GM10266 (cell line): ENCODE measurements around the gene FIBIN.
"Not testable (repeated sequence)": the region's sequence is repeated elsewhere in the genome, so short reads cannot be mapped to it uniquely, and the experiment has no call there.

Source experiments
- DNase-seq: peaks from one replicate; pipeline ENCODE4 v3.0.0; 2012; ENCODE audit errors: extremely low spot score
- TF ChIP-seq, protein P1 (sequence below): IDR thresholded peaks from 2 replicates; pipeline ENCODE4 v1.5.1; 2012; ENCODE audit warnings: mild to moderate bottlenecking, low read depth; ENCODE audit not compliant: control insufficient read depth, insufficient read depth; ENCODE audit errors: missing control alignments

Gene FIBIN

DNA sequence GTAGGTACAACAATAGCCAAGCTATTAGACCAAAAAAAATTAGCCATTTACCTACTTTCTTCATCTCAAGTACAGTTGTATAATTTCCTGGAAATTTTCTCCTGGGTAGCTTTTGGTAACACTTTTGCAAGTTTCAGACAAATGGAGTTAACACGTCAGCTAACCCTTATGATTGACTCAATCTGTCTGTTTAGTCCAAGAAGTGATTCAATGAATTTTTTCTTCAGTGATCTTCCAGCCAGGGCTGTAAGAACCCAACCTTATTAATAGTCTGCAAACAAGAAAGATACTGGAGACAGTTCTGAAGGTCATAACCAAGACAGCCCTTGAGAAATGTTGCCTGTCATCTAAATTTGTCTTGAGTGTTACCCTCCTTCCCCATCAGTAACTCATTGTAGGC is 30.1 kb upstream of the FIBIN start:
- DNase-seq: no peak
- TF ChIP-seq, protein P1, sequence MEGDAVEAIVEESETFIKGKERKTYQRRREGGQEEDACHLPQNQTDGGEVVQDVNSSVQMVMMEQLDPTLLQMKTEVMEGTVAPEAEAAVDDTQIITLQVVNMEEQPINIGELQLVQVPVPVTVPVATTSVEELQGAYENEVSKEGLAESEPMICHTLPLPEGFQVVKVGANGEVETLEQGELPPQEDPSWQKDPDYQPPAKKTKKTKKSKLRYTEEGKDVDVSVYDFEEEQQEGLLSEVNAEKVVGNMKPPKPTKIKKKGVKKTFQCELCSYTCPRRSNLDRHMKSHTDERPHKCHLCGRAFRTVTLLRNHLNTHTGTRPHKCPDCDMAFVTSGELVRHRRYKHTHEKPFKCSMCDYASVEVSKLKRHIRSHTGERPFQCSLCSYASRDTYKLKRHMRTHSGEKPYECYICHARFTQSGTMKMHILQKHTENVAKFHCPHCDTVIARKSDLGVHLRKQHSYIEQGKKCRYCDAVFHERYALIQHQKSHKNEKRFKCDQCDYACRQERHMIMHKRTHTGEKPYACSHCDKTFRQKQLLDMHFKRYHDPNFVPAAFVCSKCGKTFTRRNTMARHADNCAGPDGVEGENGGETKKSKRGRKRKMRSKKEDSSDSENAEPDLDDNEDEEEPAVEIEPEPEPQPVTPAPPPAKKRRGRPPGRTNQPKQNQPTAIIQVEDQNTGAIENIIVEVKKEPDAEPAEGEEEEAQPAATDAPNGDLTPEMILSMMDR: no peak

DNA sequence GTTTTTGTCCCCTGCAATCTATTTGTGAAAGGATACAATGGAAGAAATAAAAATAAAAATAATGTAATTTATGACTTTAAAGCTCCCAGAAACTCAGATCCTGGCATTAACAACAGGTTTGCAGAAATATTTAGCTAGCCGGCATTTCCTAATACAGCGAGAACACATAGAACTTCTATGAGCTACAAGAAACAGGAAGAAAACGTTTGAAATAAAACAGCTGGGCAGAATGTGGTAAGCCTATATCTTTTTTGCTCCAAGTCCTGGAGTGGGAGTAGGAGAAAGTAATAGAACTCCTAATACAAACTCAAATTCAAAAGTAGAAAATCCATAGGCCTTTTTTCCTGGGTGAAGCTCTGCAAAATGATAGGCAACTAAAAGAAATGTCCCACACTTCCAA is 29.6 kb upstream of the FIBIN start:
- no peak for DNase-seq
- TF ChIP-seq, protein P1: no peak

DNA sequence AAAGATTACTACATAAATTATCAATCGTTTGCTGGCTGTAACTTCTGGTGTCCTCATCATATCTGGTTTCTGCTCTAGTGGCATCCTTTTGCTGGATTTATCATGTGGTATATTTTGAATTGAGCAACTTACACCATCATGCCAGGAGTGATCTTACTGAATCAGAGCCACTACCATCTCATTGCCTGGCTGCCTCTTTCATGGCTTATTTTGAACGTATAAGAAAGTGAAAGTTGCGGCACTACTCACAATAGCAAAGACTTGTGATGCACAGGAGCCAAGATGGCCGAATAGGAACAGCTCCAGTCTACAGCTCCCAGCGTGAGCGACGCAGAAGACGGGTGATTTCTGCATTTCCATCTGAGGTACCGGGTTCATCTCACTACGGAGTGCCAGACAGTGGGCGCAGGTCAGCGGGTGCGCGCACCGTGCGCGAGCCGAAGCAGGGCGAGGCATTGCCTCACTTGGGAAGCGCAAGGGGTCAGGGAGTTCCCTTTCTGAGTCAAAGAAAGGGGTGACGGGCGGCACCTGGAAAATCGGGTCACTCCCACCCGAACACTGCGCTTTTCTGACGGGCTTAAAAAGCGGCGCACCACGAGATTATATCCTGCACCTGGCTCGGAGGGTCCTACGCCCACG is 28.9 kb upstream of the FIBIN start:
- not testable (repeated sequence) for DNase-seq

DNA sequence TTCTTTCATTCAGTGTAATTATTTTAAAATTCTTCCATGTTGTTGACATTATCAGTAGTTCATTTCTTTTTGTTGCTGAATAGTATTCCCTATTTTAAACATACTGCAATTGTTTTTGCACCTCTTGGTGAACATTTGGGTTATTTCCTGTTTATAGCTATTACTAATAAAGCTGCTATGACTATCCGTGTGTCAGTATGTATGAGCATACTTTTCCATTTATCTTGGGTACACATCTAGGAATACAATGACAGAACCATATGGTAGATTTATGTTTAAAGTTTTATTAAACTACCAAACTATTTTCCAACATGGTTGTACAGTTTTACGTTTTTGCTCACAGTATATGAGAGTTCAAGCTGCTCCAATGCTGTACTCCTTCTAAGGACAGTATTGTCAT is 22.0 kb upstream of the FIBIN start:
- TF ChIP-seq, protein P1: no peak
- no peak for DNase-seq

DNA sequence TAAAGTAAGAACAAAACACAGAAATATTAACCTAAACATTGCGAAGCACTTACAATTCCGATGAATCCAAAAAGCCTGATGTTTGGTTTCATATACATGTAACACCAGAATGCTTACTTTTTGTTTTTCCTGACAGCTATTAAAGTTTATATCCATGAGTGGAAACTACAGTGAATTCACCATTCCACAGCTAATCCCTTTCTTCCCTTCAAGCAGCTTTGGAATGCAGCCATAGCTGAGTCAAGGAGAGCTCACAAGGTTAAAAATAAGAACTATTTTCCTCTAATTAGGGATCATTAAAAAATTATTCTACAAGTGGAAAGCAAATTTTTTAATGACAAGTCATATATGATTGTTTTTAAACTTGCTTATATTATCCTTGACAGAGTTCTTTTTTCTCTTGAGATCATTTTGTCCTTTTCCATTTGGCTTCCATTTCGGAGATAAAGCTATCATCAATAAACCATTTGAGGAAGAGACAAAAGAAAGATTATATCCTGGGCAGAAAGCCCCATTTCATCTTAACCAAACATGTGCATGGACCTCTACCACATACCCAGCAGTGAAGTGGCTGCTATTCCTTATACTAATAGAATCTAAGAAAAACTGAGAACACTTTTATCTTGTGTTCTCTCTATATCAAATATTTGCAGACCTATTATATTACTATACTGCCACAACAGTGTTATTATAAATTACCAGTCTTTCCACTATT is 19.7 kb upstream of the FIBIN start:
- DNase-seq: no peak
- TF ChIP-seq, protein P1: no peak

DNA sequence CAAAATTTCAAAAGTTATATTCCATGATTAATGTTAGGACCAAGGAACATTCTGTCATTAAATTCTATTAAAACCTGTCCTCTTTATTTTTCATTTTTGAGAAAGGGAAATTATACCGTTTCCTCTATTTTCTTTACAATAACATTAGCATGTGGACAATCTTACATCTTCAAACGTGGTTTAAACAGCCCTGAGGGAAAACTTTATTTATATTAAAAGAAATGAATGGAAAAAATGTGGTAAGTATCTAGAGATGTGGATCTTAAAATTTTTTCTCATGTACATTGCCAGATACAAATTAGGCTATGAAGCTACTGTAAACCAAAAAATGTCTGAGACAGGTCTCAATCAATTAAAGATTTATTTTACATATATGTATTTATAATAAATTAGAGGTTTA is 18.9 kb upstream of the FIBIN start:
- TF ChIP-seq, protein P1: no peak
- DNase-seq: no peak

DNA sequence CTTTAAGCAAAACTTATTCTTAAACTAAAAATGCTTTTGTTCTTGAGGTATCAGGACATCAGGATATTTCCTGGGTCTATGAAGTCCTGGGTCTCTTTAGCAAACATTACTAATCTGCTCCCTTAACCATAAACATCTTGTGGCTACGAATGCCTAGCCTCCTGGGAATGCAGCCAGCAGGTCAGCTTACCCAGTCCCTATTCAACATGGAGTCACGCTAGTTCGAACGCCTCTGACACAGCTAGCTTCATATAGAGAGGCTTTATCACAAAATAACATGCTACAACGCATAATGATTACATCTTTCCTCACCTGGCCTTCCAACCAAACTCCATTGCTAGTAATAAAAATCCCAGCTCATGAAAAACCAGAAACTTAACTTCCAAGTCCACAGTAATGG is 17.5 kb upstream of the FIBIN start:
- DNase-seq: no peak
- TF ChIP-seq, protein P1: no peak

DNA sequence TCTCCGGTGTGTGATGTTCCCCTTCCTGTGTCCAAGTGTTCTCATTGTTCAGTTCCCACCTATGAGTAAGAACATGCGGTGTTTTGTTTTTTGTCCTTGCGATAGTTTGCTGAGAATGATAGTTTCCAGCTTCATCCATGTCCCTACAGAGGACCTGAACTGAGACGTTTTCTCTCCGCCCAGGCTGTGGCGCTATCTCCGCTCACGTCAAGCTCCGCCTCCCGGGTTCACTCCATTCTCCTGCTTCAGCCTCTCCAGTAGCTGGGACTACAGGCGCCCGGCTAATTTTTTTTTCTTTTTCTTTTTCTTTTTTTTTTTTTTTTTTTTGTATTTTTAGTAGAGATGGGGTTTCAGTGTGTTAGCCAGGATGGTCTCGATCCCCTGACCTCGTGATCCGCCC is 16.7 kb upstream of the FIBIN start:
- not testable (repeated sequence) for DNase-seq
